ENCODE data around the gene SLC16A3. TPM values are rescaled to one million over a fixed set of nuclear protein-coding genes. Genes with fewer than 3 reads are reported as not detected.
A peak's percentile ranks its signal among the peaks of the same experiment; 100 is the strongest.

Gene SLC16A3
- total and polyA plus RNA-seq, 9 of the 15 experiments (the other 6 are each of a cell fraction or from before 2014, with no cell fraction given) = 0.11 to 5.4 (median 1.2) TPM; not detected in 2

DNA sequence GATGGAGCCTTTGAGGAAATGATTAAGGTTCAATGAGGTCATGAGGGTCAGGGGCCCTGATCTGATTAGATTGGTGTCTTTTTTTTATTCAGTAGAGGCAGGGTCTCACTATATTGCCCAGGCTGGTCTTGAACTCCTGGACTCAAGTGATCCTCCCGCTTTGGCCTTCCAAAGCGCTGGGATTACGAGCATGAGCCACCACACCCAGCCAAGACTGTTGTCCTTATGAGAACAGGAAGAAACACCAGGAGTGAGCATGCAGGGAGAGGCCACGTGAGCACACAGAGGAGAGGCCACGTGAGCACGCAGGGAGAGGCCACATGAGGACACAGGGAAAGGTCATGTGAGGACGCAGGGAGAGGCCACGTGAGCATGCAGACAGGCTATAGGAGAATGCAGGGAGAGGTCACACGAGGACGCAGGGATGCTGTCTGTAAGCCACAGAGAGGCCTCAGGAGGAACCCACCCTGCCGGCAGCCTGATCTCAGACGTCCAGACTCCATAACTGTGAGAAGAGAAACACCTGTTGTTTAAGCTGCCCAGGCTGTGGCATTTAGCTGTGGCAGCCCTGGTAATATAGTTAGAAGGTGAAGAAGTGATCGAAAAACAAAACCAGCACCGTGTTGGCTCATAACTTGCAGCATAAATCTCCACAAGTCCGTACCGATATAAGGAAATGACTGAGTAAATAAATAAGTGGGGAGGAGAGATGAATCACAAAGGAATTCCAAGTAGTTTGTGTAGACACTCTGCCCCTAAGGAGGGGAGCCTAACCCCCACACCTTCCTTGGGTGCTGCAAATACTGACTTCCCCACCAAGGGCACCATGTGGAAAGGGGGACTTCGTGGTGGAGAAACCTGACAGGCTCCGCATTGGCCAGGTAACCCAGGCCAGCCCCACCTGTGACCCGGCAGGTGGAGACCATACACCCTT is 59.3 kb downstream of the SLC16A3 start (continued):
- TF ChIP-seq, protein P1, sequence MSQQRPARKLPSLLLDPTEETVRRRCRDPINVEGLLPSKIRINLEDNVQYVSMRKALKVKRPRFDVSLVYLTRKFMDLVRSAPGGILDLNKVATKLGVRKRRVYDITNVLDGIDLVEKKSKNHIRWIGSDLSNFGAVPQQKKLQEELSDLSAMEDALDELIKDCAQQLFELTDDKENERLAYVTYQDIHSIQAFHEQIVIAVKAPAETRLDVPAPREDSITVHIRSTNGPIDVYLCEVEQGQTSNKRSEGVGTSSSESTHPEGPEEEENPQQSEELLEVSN (IDR thresholded peaks at IDR 0.05; ENCODE audit: borderline replicate concordance in 1 of 2, extremely low read depth in 1 of 2, insufficient read depth in 1 of 2, insufficient read length in 1 of 2, low read depth in 1 of 2, low read length in 1 of 2, poor library complexity in 1 of 2, severe bottlenecking in 1 of 2) = peak; percentile 84 to 91
- TF ChIP-seq SRSF3 (IDR thresholded peaks at IDR 0.05; ENCODE audit: insufficient read depth, low read length) (no peak), ASH1L (IDR thresholded peaks at IDR 0.05; ENCODE audit: borderline replicate concordance, low read depth, partially characterized antibody) (peak; percentile 43), ZNF551 (CRISPR knock-in tag; IDR thresholded peaks at IDR 0.05) (no peak), ZFP30 (CRISPR knock-in tag; IDR thresholded peaks at IDR 0.05; ENCODE audit: borderline replicate concordance) (no peak), SMARCE1 (IDR thresholded peaks at IDR 0.05) (peak; percentile 75; the same call in 1 of the 2 replicates), ESRRA (IDR thresholded peaks at IDR 0.05; ENCODE audit: borderline replicate concordance, low read depth) (peak; percentile 99), TBP (optimal IDR thresholded peaks at IDR 0.05; ENCODE audit: low read depth, low read length) (peak; percentile 82), ZNF165 (CRISPR knock-in tag; IDR thresholded peaks at IDR 0.05; ENCODE audit: borderline replicate concordance) (no peak; the same call in 1 of the 2 replicates), PPARD (CRISPR knock-in tag; IDR thresholded peaks at IDR 0.05) (no peak), ZNF766 (CRISPR knock-in tag; conservative IDR thresholded peaks at IDR 0.05) (no peak; the same call in 1 of the 2 replicates), IFI16 (CRISPR knock-in tag; IDR thresholded peaks at IDR 0.05) (no peak), NFXL1 (CRISPR knock-in tag; IDR thresholded peaks at IDR 0.05) (no peak), ZNF695 (CRISPR knock-in tag; IDR thresholded peaks at IDR 0.05) (no peak), ZNF764 (CRISPR knock-in tag; IDR thresholded peaks at IDR 0.05; ENCODE audit: low read depth) (no peak), HEY1 (CRISPR knock-in tag; IDR thresholded peaks at IDR 0.05; ENCODE audit: borderline replicate concordance) (no peak), POLR2B (IDR thresholded peaks at IDR 0.05; ENCODE audit: low read depth, partially characterized antibody) (peak; percentile 44), ZSCAN32 (CRISPR knock-in tag; IDR thresholded peaks at IDR 0.05) (no peak), HMG20A (CRISPR knock-in tag; conservative IDR thresholded peaks at IDR 0.05) (no peak), ZNF253 (CRISPR knock-in tag; conservative IDR thresholded peaks at IDR 0.05) (no peak), ZNF384 (IDR thresholded peaks at IDR 0.05; ENCODE audit: low read depth, low read length) (0 out of 2 replicates have a peak, but pooled peaks have one; percentile 15), ZNF445 (CRISPR knock-in tag; IDR thresholded peaks at IDR 0.05; ENCODE audit: low read depth) (no peak), HDAC2 (IDR thresholded peaks at IDR 0.05) (peak; percentile 89), SAFB2 (IDR thresholded peaks at IDR 0.05; ENCODE audit: borderline replicate concordance, low read depth, low read length, severe bottlenecking) (no peak), ARHGAP35 (IDR thresholded peaks at IDR 0.05; ENCODE audit: partially characterized antibody) (no peak), ZC3H8 (IDR thresholded peaks at IDR 0.05) (no peak), HDAC1 (IDR thresholded peaks at IDR 0.05) (peak in 1 of 2 experiments; percentile 95; a peak in 2 of 4 replicates), KAT7 (CRISPR knock-in tag; IDR thresholded peaks at IDR 0.05; ENCODE audit: borderline replicate concordance) (no peak; the same call in 1 of the 2 replicates)
- TF ChIP-seq, protein P2, sequence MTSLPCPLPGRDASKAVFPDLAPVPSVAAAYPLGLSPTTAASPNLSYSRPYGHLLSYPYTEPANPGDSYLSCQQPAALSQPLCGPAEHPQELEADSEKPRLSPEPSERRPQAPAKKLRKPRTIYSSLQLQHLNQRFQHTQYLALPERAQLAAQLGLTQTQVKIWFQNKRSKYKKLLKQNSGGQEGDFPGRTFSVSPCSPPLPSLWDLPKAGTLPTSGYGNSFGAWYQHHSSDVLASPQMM (CRISPR knock-in tag; IDR thresholded peaks at IDR 0.05) = no peak
